CD4-positive, alpha-beta T cell (primary cell): Measurements from ENCODE around the gene FAM131A. TPM values are rescaled to one million over a fixed set of nuclear protein-coding genes. Genes with fewer than 3 reads are reported as not detected.

Experiments
- ATAC-seq: fragments of 200-7000 bp; cut with Tn5 transposase; one replicate; pipeline ENCODE4 v1.10.0; 2022; ENCODE audit warnings: mild to moderate bottlenecking; ENCODE audit not compliant: poor library complexity
- CTCF ChIA-PET: fragments of 350-600 bp; sonication (Branson Sonifier 250); formaldehyde crosslinking; loops from one replicate; lab custom pipeline; 2021; ENCODE audit warnings: antibody characterized with exemption, inconsistent platforms; lab: Charles Lee
- POLR2A ChIA-PET: fragments of 350-600 bp; sonication (Branson Sonifier 250); formaldehyde crosslinking; loops from one replicate; lab custom pipeline; 2021; ENCODE audit warnings: antibody characterized with exemption, inconsistent platforms; lab: Charles Lee
- DNase-seq, 14 experiments: peaks; one replicate each; pipeline ENCODE4 v3.0.0-alpha.2; 2013 to 2020; ENCODE audit warnings: mixed read lengths in 2 of 14
- H3K27ac ChIP-seq, 2 donors: one replicate each; pipeline versions ENCODE4 v1.5.1 to v1.7.0; 2013; ENCODE audit warnings: low read length in 2 of 2, low read depth in 1 of 2, mild to moderate bottlenecking in 1 of 2
- H3K27me3 ChIP-seq, 2 experiments: 1 replicate in 1 of 2; 2 replicates in 1 of 2; pipeline versions ENCODE4 v1.6.1 to v1.7.0; 2013; ENCODE audit warnings: low read length in 2 of 2, control low read depth in 1 of 2, mild to moderate bottlenecking in 1 of 2, moderate library complexity in 1 of 2; ENCODE audit not compliant: insufficient read depth in 2 of 2, control insufficient read depth in 1 of 2
- H3K36me3 ChIP-seq: one replicate; pipeline ENCODE4 v1.6.1; 2013; ENCODE audit warnings: low read length, control low read depth; ENCODE audit not compliant: insufficient read depth
- H3K4me1 ChIP-seq: one replicate; pipeline ENCODE4 v1.6.1; 2013; ENCODE audit warnings: low read length, control low read depth; ENCODE audit not compliant: insufficient read depth
- H3K4me3 ChIP-seq: one replicate; pipeline ENCODE4 v1.5.1; 2013; ENCODE audit warnings: mild to moderate bottlenecking, low read length, moderate library complexity
- H3K9me3 ChIP-seq, 2 experiments: 1 replicate in 1 of 2; 2 replicates in 1 of 2; pipeline versions ENCODE4 v1.6.1 to v1.7.0; 2013; ENCODE audit warnings: low read length in 2 of 2, mild to moderate bottlenecking in 2 of 2, control low read depth in 1 of 2, moderate library complexity in 1 of 2; ENCODE audit not compliant: control insufficient read depth in 1 of 2, insufficient read depth in 1 of 2
- H3K27ac Mint-ChIP-seq: one replicate; pipeline ENCODE4 v1.8.0; 2020; ENCODE audit warnings: mixed read lengths
- H3K27me3 Mint-ChIP-seq: one replicate; pipeline ENCODE4 v1.8.0; 2021; ENCODE audit warnings: mixed read lengths
- H3K36me3 Mint-ChIP-seq: one replicate; pipeline ENCODE4 v1.8.0; 2021; ENCODE audit warnings: low read depth, mixed read lengths
- H3K4me1 Mint-ChIP-seq: one replicate; pipeline ENCODE4 v1.8.0; 2021; ENCODE audit warnings: low read depth, mixed read lengths
- H3K4me3 Mint-ChIP-seq: one replicate; pipeline ENCODE4 v1.8.0; 2020; ENCODE audit warnings: mild to moderate bottlenecking, mixed read lengths
- H3K9me3 Mint-ChIP-seq: one replicate; pipeline ENCODE4 v1.8.0; 2020; ENCODE audit warnings: mixed read lengths
- intact Hi-C, 2 experiments: fragments of 100-400 bp; cut with DNase I in 1 of 2; cut with micrococcal nuclease in 1 of 2; formaldehyde crosslinking; loops; one replicate each; pipeline versions ENCODE4 v1.15.1 to v1.9.0; 2023 to 2025; cut with DNase I, micrococcal nuclease
- total RNA-seq, 174 experiments: library from RNA in 2 of 174; stranded (reverse) in 2 of 174; gene quantifications; one replicate each; pipeline ENCODE4 v1.2.3 and lab custom pipeline; 2021 to 2026
- TF ChIP-seq, protein P1 (sequence below): fragments of 200-600 bp; IDR thresholded peaks from one replicate; pipeline ENCODE4 v1.8.0; 2022; ENCODE audit warnings: antibody characterized with exemption, mild to moderate bottlenecking

Gene FAM131A
- total RNA-seq, 2 experiments from 2014 or later: 10.4 to 11.0 TPM

GRCh38 chr3:184333190-184333589, 4.2 kb upstream of the FAM131A start:
- peak overlapping the region; percentile 11 to 14 for H3K27ac ChIP-seq
- no peak overlapping the region for H3K4me3 Mint-ChIP-seq

DNA sequence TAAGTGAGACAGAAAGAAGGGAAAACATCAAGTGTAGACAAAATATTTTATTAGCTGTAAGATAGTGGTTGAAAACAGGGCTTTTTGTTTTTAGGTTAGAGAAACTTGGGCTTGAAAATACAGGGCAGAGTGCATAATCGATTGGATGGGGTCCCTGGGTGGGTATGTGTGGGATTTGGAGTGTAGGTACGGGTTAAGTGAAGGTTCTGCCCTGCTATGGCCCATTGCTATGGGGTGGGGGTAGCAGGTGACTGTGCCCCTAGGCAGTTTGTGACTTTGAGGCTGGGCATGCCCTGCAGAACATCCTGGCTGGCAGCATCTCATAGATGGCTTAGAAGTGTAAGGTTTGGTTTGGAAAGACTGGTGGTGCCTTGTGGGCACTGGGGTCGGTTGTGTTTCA, 3.7 kb upstream of the FAM131A start:
- ATAC-seq (no peak), DNase-seq (no peak)
- H3K36me3 Mint-ChIP-seq: peaks cover 66% of the 10 kb centered on the region
- H3K4me3 Mint-ChIP-seq: peak overlapping the region; percentile 83
- ChIA-PET POLR2A (no interaction called here), CTCF (no interaction called here)
- Histone ChIP-seq H3K36me3 (peaks cover 60% of the 10 kb centered on the region), H3K27me3 (no peaks in the 10 kb centered on the region), H3K4me1 (peaks cover 34% of the 10 kb centered on the region), H3K9me3 (no peaks in the 10 kb centered on the region), H3K27ac (peak overlapping the region; percentile 14 to 88), H3K4me3 (no peak overlapping the region)
- H3K27ac Mint-ChIP-seq: peak overlapping the region; percentile 97
- no peaks in the 10 kb centered on the region for H3K27me3 Mint-ChIP-seq
- no peaks in the 10 kb centered on the region for H3K9me3 Mint-ChIP-seq
- H3K4me1 Mint-ChIP-seq: peaks cover 29% of the 10 kb centered on the region
- TF ChIP-seq, protein P1, sequence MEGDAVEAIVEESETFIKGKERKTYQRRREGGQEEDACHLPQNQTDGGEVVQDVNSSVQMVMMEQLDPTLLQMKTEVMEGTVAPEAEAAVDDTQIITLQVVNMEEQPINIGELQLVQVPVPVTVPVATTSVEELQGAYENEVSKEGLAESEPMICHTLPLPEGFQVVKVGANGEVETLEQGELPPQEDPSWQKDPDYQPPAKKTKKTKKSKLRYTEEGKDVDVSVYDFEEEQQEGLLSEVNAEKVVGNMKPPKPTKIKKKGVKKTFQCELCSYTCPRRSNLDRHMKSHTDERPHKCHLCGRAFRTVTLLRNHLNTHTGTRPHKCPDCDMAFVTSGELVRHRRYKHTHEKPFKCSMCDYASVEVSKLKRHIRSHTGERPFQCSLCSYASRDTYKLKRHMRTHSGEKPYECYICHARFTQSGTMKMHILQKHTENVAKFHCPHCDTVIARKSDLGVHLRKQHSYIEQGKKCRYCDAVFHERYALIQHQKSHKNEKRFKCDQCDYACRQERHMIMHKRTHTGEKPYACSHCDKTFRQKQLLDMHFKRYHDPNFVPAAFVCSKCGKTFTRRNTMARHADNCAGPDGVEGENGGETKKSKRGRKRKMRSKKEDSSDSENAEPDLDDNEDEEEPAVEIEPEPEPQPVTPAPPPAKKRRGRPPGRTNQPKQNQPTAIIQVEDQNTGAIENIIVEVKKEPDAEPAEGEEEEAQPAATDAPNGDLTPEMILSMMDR: no peak
- intact Hi-C loops: loop anchor here in 1 of 2 experiments (1.0 kb wide), 1 partner anchor 16 kb away; no protein-coding TSS in a partner anchor

More at GRCh38 chr3:184333190-184333589, 4.2 kb upstream of the FAM131A start:
- no peak overlapping the region for H3K4me3 ChIP-seq
- H3K9me3 Mint-ChIP-seq: no peaks in the 10 kb centered on the region
- H3K27ac Mint-ChIP-seq: peak overlapping the region; percentile 97
- H3K36me3 Mint-ChIP-seq: peaks cover 71% of the 10 kb centered on the region
- TF ChIP-seq, protein P1: no peak
- H3K9me3 ChIP-seq: no peaks in the 10 kb centered on the region
- DNase-seq (no peak), ATAC-seq (no peak)
- peaks cover 31% of the 10 kb centered on the region for H3K4me1 ChIP-seq
- peaks cover 28% of the 10 kb centered on the region for H3K4me1 Mint-ChIP-seq
- CTCF ChIA-PET: no interaction called here
- peaks cover 65% of the 10 kb centered on the region for H3K36me3 ChIP-seq
- no peaks in the 10 kb centered on the region for H3K27me3 Mint-ChIP-seq
- H3K27me3 ChIP-seq: no peaks in the 10 kb centered on the region
- intact Hi-C loops: loop anchor here in 1 of 2 experiments (1.0 kb wide), 1 partner anchor 16 kb away; no protein-coding TSS in a partner anchor
- POLR2A ChIA-PET: no interaction called here

- Mint-ChIP-seq H3K4me3 (peak overlapping the region; percentile 83), H3K27ac (peak overlapping the region; percentile 97), H3K36me3 (peaks cover 57% of the 10 kb centered on the region), H3K27me3 (no peaks in the 10 kb centered on the region), H3K9me3 (no peaks in the 10 kb centered on the region), H3K4me1 (peaks cover 34% of the 10 kb centered on the region)
- ChIA-PET CTCF (no interaction called here), POLR2A (no interaction called here)
- DNase-seq (peak in 8 of 14 experiments; percentile 24 to 71 (median 44)), ATAC-seq (peak; percentile 43)
- intact Hi-C loops: loop anchor here in 1 of 2 experiments (1.0 kb wide), 1 partner anchor 20 kb away; the partner anchor contains the start of gene EIF4G1
- Histone ChIP-seq H3K4me3 (no peak overlapping the region), H3K27ac (peak overlapping the region; percentile 88 to 95), H3K4me1 (peaks cover 38% of the 10 kb centered on the region), H3K27me3 (no peaks in the 10 kb centered on the region), H3K9me3 (no peaks in the 10 kb centered on the region), H3K36me3 (peaks cover 53% of the 10 kb centered on the region)
- TF ChIP-seq, protein P1: no peak
These were observed 2.8 kb upstream of the FAM131A start for GRCh38 chr3:184334470-184335158.
